Keratinocyte (primary cell): ENCODE results near the gene MYO1E.

ENCODE experiments used
- EZH2 ChIP-seq: IDR thresholded peaks from one replicate; pipeline ENCODE4 v1.6.1; 2012; ENCODE audit warnings: inconsistent platforms, mild to moderate bottlenecking, low read length, moderate library complexity
- TF ChIP-seq, protein P1 (sequence below), 3 experiments: IDR thresholded peaks in 1 of 3; conservative IDR thresholded peaks in 1 of 3; optimal IDR thresholded peaks in 1 of 3; 2 replicates in 2 of 3; 3 replicates in 1 of 3; pipeline versions ENCODE3 to v1.5.1; 2011; ENCODE audit warnings: low read length in 3 of 3, mild to moderate bottlenecking in 3 of 3, moderate library complexity in 2 of 3, control low read depth in 1 of 3, inconsistent platforms in 1 of 3; ENCODE audit not compliant: insufficient read depth in 2 of 3; ENCODE audit errors: extremely low read depth in 1 of 3

DNA sequence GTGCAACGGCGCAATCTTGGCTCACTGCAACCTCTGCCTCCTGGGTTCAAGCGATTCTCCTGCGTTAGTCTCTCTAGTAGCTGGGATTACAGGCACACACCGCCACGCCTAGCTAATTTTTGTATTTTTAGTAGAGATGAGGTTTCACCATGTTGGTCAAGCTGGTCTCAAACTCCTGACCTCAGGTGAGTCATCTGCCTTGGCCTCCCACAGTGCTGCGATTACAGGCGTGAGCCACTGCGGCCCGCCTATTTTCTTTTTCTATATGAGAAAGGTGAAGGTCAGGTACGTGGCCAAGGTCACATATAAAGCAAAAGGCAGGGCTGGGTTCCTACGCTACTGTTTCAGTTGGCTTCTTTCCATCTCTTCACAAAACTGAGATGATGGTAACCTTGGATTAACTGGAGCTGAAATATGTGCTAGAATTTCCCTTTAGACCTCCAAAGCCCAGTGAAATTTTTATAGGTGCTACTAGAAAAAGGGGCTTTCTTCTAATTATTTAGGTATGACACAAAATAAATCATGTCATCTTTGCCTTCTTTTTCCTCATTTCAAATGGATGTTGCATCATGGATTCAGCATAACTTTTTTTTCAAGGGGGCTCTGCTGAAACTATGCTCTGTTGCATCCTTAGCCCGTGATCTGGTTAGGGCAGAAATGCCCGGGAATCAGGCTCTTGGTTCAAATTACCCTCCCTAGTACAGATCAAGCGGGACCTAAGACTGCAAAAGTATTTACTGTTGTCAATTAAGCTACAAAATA, 68.5 kb downstream of the MYO1E start:
- TF ChIP-seq, protein P1, sequence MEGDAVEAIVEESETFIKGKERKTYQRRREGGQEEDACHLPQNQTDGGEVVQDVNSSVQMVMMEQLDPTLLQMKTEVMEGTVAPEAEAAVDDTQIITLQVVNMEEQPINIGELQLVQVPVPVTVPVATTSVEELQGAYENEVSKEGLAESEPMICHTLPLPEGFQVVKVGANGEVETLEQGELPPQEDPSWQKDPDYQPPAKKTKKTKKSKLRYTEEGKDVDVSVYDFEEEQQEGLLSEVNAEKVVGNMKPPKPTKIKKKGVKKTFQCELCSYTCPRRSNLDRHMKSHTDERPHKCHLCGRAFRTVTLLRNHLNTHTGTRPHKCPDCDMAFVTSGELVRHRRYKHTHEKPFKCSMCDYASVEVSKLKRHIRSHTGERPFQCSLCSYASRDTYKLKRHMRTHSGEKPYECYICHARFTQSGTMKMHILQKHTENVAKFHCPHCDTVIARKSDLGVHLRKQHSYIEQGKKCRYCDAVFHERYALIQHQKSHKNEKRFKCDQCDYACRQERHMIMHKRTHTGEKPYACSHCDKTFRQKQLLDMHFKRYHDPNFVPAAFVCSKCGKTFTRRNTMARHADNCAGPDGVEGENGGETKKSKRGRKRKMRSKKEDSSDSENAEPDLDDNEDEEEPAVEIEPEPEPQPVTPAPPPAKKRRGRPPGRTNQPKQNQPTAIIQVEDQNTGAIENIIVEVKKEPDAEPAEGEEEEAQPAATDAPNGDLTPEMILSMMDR (optimal IDR thresholded peaks at IDR 0.05 in 1 of 3, IDR thresholded peaks at IDR 0.05 in 1 of 3, conservative IDR thresholded peaks at IDR 0.05 in 1 of 3; ENCODE audit: extremely low read depth in 1 of 3, insufficient read depth in 2 of 3, low read length in 3 of 3): no peak
- no peak for TF ChIP-seq EZH2
